BE2C (cell line): Measurements from ENCODE around the gene TMEFF1.
"Not testable (repeated sequence)": the region's sequence is repeated elsewhere in the genome, so short reads cannot be mapped to it uniquely, and the experiment has no call there.

Experiments
- DNase-seq: peaks from one replicate; pipeline ENCODE4 v3.0.0-alpha.2; 2020
- H3K27me3 ChIP-seq: fragments of 250-450 bp; sonication (Bioruptor Pico); 2 replicates; pipeline ENCODE4 v1.5.1; 2020; ENCODE audit warnings: mild to moderate bottlenecking
- H3K36me3 ChIP-seq: fragments of 250-450 bp; sonication (Bioruptor Pico); 2 replicates; pipeline ENCODE4 v1.5.1; 2020; ENCODE audit warnings: mild to moderate bottlenecking
- H3K4me1 ChIP-seq: fragments of 250-450 bp; sonication (Bioruptor Pico); 2 replicates; pipeline ENCODE4 v1.5.1; 2020
- H3K4me3 ChIP-seq: 2 replicates; pipeline ENCODE4 v1.5.1; 2011; ENCODE audit warnings: low read depth, low read length
- H3K9me3 ChIP-seq: fragments of 250-450 bp; sonication (Bioruptor Pico); 2 replicates; pipeline ENCODE4 v1.5.1; 2020
- TF ChIP-seq, protein P1 (sequence below): IDR thresholded peaks from 2 replicates; pipeline ENCODE4 v1.5.1; 2012; ENCODE audit warnings: mild to moderate bottlenecking, low read depth, low read length

Gene TMEFF1

DNA sequence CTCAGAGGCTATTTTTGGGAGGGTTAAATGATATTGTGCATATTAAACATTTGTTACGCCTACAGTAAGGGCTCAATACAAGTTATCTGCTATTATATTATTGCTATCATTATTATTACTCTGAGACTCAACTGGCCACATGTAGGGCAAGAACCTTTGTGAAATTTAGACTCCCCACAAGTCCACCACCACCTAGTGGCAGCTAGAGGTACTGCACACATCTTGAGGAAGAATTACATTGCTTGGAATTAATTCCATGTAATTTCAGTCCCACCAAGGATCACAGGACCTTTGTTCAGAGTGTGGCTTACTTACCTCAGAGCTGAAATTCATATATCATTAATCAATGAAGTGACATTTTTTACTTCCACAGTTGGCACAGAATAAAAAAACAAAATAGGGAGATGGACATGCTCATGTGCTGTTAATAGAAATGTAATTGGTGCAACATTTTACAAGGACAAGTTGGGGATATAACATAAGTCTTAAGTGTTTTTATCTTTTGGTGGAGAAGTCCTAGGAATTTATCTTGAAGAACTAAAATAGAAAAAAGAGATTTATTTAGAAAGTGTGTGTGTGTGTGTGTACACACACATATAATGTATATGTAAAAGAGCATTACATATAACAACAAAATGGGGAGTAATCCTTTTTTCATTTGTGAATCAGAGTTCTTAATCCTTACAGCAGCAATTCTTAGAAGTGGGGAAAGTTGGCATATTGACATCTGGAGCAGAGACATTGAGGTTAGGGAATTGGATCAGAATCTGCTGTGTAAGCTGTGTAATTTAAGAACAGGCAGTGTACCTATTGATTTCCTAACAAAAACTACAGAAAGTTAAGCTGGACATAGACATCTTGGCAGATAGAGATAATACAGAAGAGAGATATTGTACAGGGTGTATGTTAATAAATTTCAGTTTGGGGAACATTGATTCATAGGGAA lies 34.8 kb upstream of the TMEFF1 start:
- Histone ChIP-seq H3K4me3 (no peak overlapping the region), H3K4me1 (no peaks in the 10 kb centered on the region), H3K36me3 (peaks cover 8% of the 10 kb centered on the region), H3K27me3 (no peaks in the 10 kb centered on the region), H3K9me3 (no peaks in the 10 kb centered on the region)
- peak; percentile 79 for DNase-seq
- TF ChIP-seq, protein P1, sequence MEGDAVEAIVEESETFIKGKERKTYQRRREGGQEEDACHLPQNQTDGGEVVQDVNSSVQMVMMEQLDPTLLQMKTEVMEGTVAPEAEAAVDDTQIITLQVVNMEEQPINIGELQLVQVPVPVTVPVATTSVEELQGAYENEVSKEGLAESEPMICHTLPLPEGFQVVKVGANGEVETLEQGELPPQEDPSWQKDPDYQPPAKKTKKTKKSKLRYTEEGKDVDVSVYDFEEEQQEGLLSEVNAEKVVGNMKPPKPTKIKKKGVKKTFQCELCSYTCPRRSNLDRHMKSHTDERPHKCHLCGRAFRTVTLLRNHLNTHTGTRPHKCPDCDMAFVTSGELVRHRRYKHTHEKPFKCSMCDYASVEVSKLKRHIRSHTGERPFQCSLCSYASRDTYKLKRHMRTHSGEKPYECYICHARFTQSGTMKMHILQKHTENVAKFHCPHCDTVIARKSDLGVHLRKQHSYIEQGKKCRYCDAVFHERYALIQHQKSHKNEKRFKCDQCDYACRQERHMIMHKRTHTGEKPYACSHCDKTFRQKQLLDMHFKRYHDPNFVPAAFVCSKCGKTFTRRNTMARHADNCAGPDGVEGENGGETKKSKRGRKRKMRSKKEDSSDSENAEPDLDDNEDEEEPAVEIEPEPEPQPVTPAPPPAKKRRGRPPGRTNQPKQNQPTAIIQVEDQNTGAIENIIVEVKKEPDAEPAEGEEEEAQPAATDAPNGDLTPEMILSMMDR: peak; percentile 97

GRCh38 chr9:100440071-100440470 lies 32.9 kb upstream of the TMEFF1 start:
- Histone ChIP-seq H3K27me3 (no peaks in the 10 kb centered on the region), H3K36me3 (peaks cover 16% of the 10 kb centered on the region), H3K9me3 (no peaks in the 10 kb centered on the region), H3K4me1 (no peaks in the 10 kb centered on the region), H3K4me3 (no peak overlapping the region)
- TF ChIP-seq, protein P1: no peak
- no peak for DNase-seq

GRCh38 chr9:100440487-100440886 lies 32.5 kb upstream of the TMEFF1 start:
- not testable (repeated sequence) for H3K4me1 ChIP-seq, H3K4me3 ChIP-seq, H3K9me3 ChIP-seq, DNase-seq, H3K27me3 ChIP-seq
- H3K36me3 ChIP-seq: peaks cover 17% of the 10 kb centered on the region

DNA sequence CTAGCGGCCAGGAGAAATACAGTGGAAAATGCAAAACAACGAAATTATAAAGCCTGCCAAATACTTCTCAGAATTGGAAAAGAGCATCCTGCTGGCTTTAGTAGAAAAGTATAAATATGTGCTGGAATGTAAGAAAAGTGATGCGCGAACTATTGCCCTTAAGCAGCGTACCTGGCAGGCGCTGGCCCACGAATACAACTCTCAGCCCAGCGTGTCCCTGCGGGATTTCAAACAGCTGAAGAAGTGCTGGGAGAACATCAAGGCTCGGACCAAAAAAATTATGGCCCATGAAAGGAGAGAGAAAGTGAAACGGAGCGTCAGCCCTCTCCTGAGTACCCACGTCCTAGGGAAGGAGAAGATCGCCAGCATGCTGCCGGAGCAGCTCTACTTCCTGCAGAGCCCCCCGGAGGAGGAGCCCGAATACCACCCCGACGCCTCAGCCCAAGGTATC lies 31.0 kb upstream of the TMEFF1 start:
- H3K9me3 ChIP-seq: no peaks in the 10 kb centered on the region
- H3K4me1 ChIP-seq: no peaks in the 10 kb centered on the region
- H3K27me3 ChIP-seq: no peaks in the 10 kb centered on the region
- H3K36me3 ChIP-seq: peaks cover 17% of the 10 kb centered on the region
- TF ChIP-seq, protein P1: no peak
- no peak for DNase-seq
- no peak overlapping the region for H3K4me3 ChIP-seq

- no peaks in the 10 kb centered on the region for H3K27me3 ChIP-seq
- H3K4me1 ChIP-seq: no peaks in the 10 kb centered on the region
- H3K9me3 ChIP-seq: no peaks in the 10 kb centered on the region
- TF ChIP-seq, protein P1: no peak
- DNase-seq: no peak
- H3K4me3 ChIP-seq: no peak overlapping the region
- peaks cover 21% of the 10 kb centered on the region for H3K36me3 ChIP-seq
Observed at GRCh38 chr9:100443781-100444768, 28.9 kb upstream of the TMEFF1 start.

- no peaks in the 10 kb centered on the region for H3K4me1 ChIP-seq
- TF ChIP-seq, protein P1: no peak
Observed at GRCh38 chr9:100445161-100445902, 27.6 kb upstream of the TMEFF1 start.

More at GRCh38 chr9:100445161-100445902, 27.6 kb upstream of the TMEFF1 start:
- Histone ChIP-seq H3K4me3 (no peak overlapping the region), H3K9me3 (no peaks in the 10 kb centered on the region), H3K36me3 (peaks cover 21% of the 10 kb centered on the region), H3K27me3 (no peaks in the 10 kb centered on the region)
- DNase-seq: no peak
